RWPE1 (cell line): ENCODE data around the gene ZNF48.

Source experiments
- CTCF ChIA-PET: fragments of 350-600 bp; sonication (Branson Sonifier 250); formaldehyde crosslinking; extraction: SDS; loops from one replicate; lab custom pipeline; 2021; lab: Yijun Ruan, JAX
- POLR2A ChIA-PET: fragments of 400-600 bp; formaldehyde crosslinking; extraction: SDS; loops from one replicate; lab custom pipeline; 2020; ENCODE audit warnings: antibody characterized with exemption; ENCODE audit not compliant: low non-redundant PET; lab: Yijun Ruan, JAX
- DNase-seq: peaks from one replicate; pipeline ENCODE4 v3.0.0; 2012; ENCODE audit warnings: low spot score
- H3K27ac ChIP-seq: fragments of 450-650 bp; 2 replicates; pipeline ENCODE4 v1.5.1; 2017
- CTCF ChIP-seq: fragments of 450-650 bp; conservative IDR thresholded peaks from 2 replicates; pipeline ENCODE4 v1.5.1; 2017; ENCODE audit warnings: low read depth, mild to moderate bottlenecking

ZNF48 gene

GRCh38 chr16:30399435-30400186 lies 4.4 kb downstream of the ZNF48 start:
- DNase-seq, result no peak
- H3K27ac ChIP-seq, result peak overlapping the region; percentile 96
- POLR2A ChIA-PET, result no interaction called here
- TF ChIP-seq CTCF, result no peak
- CTCF ChIA-PET, result interaction anchor here (1.0 kb wide), 1 partner anchor 10 kb away, joined by 3 read pairs; no protein-coding TSS in a partner anchor

DNA sequence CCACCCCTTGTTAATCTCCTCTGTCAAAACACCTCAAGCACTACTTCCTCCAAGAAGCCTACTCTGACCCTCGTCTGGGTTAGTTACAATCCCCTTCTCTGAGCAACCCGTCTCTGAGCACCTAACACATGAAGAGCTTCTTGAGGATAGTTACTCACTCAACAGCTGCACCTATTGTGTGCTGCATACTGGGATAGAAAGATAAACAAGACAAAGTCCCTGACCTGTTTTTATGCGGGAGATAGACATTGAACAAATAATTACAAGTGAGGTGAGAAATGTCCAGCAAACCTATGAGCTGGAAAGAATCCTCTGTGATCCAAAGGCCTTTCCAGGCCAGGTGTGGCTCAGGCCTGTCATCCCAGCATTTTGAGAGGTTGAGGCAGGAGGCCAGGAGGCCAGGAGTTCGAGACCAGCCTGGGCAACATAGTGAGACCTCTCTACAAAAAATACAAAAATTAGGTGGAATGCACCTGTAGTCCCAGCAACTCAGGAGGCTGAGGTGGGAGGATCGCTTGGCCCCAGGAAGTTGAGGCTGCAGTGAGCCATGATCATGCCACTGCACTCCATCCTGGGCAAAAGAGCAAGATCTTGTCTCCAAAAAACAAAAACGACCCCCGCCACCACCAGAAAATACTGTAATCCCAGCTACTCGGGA lies 6.7 kb downstream of the ZNF48 start:
- CTCF ChIA-PET, result no interaction called here
- DNase-seq, result no peak
- no peak for TF ChIP-seq CTCF
- no peak overlapping the region for H3K27ac ChIP-seq
- POLR2A ChIA-PET, result no interaction called here

GRCh38 chr16:30406795-30407101 lies 11.5 kb downstream of the ZNF48 start:
- no peak for DNase-seq
- POLR2A ChIA-PET, result interaction anchor here (0.5 kb wide), 1 partner anchor 43 kb away, joined by 3 read pairs; no protein-coding TSS in a partner anchor
- no peak for TF ChIP-seq CTCF
- CTCF ChIA-PET, result interaction anchor here (0.7 to 1.2 kb wide), 3 partner anchors 12 to 330 kb away, joined by 3 to 5 read pairs (median 4); no protein-coding TSS in a partner anchor
- H3K27ac ChIP-seq, result peak overlapping the region; percentile 76

GRCh38 chr16:30407102-30407803 lies 12.0 kb downstream of the ZNF48 start, which contains the start of gene ZNF771:
Gene ZNF771 (plus strand): TSS chr16:30407606. CDS start chr16:30408054, 448 bp downstream.
- POLR2A ChIA-PET, result interaction anchor here (0.5 to 0.8 kb wide), 2 partner anchors 36 to 44 kb away, joined by 3 to 4 read pairs; no protein-coding TSS in a partner anchor
- DNase-seq, result peak; percentile 86
- TF ChIP-seq CTCF, result no peak
- CTCF ChIA-PET, result interaction anchor here (0.7 to 1.2 kb wide), 3 partner anchors 11 to 331 kb away, joined by 3 to 5 read pairs (median 4); no protein-coding TSS in a partner anchor
- peak within 1 kb of the TSS; percentile 76 for H3K27ac ChIP-seq

DNA sequence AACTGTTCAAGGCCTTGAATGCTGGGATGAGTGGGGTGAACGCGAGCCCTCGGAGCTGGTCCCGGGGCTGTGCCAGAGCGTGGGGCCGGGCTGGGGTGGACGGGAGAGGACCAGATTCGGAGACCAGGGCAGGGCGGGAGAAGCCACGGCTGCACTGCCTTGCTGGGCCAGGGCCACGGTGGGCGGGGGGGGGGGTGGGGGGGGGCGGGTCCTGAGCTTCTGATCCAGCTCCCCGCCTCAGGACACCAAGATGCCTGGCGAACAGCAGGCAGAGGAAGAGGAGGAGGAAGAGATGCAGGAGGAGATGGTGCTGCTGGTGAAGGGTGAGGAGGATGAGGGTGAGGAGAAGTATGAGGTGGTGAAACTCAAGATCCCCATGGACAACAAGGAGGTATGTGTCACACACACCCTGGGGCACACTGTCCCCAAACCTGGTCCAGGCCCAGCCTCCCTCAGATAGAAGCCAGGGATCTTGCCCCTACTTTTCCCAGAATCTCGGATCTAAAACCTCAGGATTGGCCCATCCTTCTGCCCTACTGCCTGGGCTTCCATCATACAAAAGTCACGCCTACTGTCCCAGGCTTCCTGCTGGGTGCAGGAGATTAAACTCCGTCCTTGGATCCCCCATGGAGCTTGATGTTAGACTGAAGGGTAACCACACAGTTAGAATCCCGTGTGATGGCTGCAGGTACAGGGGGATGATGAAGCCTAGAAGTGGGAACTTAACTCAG lies 12.7 kb downstream of the ZNF48 start:
- no peak for TF ChIP-seq CTCF
- DNase-seq, result no peak
- H3K27ac ChIP-seq, result peak overlapping the region; percentile 76
- POLR2A ChIA-PET, result interaction anchor here (0.8 kb wide), 1 partner anchor 37 kb away, joined by 4 read pairs; no protein-coding TSS in a partner anchor
- CTCF ChIA-PET, result interaction anchor here (0.8 to 1.2 kb wide), 2 partner anchors 11 to 30 kb away, joined by 3 to 5 read pairs; no protein-coding TSS in a partner anchor
